RPMI7951 (cell line): ENCODE measurements around the gene ULK4. TPM values are rescaled to one million over a fixed set of nuclear protein-coding genes. Genes with fewer than 3 reads are reported as not detected.
"Not testable (repeated sequence)": the region's sequence is repeated elsewhere in the genome, so short reads cannot be mapped to it uniquely, and the experiment has no call there.

Experiments
- DNase-seq: peaks from one replicate; pipeline ENCODE4 v3.0.0-alpha.2; 2012; ENCODE audit warnings: low read depth
- total RNA-seq: library from RNA; depleted of rRNA; stranded (reverse); fragments of >200 nt; shearing (Covaris generic); gene quantifications from 2 replicates; pipeline ENCODE4 v1.2.3, GENCODE V29; 2014

Gene ULK4
- total RNA-seq, 1 experiment from 2014 or later: 9.0 TPM

- peak; percentile 82 for DNase-seq
These were observed 644.2 kb downstream of the ULK4 start for GRCh38 chr3:41317718-41318117.

GRCh38 chr3:41317298-41317697 lies 644.6 kb downstream of the ULK4 start:
- DNase-seq: no peak

DNA sequence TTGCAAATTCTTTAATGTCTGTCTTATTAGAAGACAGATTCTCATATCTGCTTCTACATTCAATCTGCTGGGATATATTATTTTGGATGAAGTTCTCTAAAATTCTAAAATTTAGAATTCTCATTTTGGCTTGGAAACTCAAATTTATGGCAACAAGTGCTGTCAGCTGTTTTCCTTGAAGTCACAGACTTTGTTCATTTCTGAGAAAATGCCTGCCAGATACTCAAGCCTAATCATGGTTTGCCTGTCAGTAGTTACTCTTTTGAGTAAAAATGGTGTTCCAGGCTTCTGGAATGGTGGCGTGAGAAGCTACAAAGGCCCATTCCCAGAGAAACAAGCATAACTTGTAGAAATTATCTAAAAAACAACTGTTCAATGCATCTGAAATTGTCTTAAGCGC lies 646.8 kb downstream of the ULK4 start:
- no peak for DNase-seq

DNA sequence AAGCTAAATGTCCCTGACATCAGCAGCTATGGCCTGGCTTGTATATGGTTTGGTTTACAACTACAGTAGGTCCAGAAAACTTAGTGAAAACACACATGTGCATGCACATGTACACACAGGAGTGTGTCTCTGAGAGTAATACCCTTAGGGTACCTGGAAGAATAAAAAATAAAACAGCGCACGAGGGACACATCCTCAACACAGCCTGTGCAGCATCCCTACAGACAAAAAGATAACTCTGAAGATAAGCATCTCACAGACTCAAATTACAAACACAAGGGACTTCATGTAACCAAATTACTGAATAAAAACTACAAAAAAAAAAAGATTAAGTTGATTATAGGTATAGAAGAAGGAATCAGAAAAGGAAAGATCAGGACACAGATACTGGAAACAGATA lies 653.8 kb downstream of the ULK4 start:
- DNase-seq: no peak

DNA sequence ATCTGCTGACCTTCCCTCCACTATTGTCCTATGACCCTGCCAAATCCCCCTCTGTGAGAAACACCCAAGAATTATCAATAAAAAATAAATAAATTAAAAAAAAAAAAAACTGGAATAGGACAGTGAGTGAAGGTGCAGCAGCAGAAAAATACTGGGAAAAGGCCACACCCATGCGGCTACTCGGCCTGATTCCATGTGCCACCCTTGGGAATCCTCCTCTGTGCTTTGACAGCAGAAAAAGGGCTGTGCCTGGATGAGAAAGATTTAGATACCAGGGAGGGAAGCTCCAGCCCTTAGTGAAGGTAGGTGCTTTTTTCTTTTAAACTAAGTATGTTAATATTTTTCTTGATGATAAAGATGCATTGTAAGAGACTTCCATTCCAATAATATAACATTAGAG lies 654.8 kb downstream of the ULK4 start:
- no peak for DNase-seq

- DNase-seq: peak; percentile 20
These were observed 657.3 kb downstream of the ULK4 start for GRCh38 chr3:41304593-41304992.

GRCh38 chr3:41302295-41302694 lies 659.6 kb downstream of the ULK4 start:
- no peak for DNase-seq

DNA sequence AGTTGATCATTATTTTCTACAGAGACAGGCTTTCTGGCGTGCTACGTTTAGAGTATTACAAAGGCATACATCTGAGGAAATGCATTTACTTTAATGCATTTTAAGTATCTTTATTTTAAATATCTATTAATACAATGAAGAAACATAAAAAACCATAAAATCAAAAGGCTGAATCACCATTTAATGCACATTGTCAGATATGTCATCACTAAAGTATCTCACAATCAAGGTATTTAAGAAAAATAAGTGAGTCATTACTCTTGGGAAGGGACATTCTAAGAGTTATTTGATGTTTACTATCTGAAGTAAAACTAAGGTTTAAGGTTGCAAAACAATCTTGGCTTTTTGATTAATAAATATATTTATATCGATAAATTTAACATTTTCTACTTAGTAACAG lies 660.4 kb downstream of the ULK4 start:
- DNase-seq: no peak

- no peak for DNase-seq
These were observed 662.9 kb downstream of the ULK4 start for GRCh38 chr3:41299036-41299435.

- no peak for DNase-seq
These were observed 664.2 kb downstream of the ULK4 start for GRCh38 chr3:41297750-41298149.

DNA sequence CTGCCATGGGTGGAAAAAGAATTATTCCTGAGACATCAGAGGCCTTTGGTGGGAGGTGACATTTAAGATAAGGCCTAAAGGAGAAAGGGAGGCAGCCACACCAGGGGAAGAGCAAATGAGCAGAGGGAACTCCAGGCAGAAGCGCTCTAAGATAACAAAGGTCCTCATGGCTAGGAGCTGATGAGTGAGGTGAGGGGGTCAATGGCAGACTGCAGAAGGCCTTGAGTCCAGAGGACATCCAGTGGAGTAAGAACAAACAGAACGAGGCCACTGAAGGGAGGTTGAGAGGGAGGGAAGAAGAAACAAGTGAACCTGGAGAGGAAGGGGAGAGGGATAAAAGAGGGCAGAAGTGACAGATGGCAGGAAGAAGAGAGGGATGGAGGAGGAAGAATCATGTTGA lies 665.3 kb downstream of the ULK4 start:
- no peak for DNase-seq

- DNase-seq: no peak
These were observed 666.2 kb downstream of the ULK4 start for GRCh38 chr3:41295740-41296139.

GRCh38 chr3:41293169-41293681 lies 668.7 kb downstream of the ULK4 start:
- no peak for DNase-seq

GRCh38 chr3:41290736-41291135 lies 671.2 kb downstream of the ULK4 start:
- no peak for DNase-seq

DNA sequence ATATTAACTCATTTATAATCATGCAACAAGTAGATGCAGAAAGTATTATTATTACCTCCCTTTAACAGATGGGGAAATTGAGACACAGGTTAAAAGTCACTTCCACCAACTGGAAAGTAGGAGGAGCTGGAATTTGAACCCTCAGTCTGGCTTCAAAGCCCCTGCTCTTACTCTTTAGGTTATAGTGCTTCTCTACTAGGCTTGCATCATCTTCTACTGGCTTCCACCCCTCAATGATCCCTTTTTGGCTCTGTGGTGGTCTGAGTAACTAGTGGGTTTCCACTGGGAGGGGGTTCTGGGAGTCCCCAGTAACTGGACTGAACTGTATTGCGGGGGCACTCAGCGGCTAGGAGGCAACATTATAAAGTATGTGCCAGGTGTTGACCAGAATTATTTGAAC lies 671.6 kb downstream of the ULK4 start:
- no peak for DNase-seq

DNA sequence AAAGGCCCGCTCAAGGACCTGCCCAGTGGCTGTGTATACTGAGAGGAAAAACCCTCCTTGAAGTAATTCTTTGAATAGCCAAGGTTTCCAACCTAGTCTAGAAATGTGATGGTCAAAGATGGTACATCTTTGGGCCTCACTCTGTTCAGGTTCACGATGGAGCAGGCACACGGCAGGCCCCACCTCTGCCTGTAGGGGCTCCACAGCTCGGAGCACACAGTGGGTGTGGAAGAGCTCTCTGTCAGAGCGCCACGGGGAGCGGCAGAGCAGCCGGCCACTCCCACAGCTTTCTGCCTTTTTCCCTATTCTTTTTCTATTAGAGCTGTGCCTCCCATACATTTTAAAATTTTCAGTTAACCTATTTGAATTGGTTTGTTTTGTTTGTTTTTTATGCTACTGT lies 673.1 kb downstream of the ULK4 start:
- DNase-seq: no peak

DNA sequence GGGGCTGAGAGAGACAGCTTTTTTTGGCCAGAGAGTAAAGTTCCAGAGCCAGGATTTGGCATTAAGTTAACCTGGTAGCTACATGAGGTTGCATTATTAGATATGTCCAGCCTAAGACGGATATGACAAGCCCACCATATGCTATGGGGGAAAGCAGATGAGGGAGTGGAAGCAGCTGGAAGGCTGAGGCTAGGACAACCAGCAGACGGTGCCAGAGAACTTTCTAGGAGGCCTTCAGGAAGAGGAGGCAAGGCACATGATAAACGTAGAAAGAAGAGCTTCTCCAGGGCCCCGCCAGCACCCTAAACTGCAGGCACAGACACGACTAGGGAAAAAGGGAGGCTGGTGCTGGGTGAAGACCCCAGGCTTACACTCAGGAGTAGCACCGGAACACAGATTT lies 675.6 kb downstream of the ULK4 start:
- no peak for DNase-seq

- not testable (repeated sequence) for DNase-seq
These were observed 677.0 kb downstream of the ULK4 start for GRCh38 chr3:41284934-41285333.

GRCh38 chr3:41277790-41278465 lies 684.0 kb downstream of the ULK4 start:
- DNase-seq: no peak

GRCh38 chr3:41276191-41276590 lies 685.7 kb downstream of the ULK4 start:
- DNase-seq: no peak

DNA sequence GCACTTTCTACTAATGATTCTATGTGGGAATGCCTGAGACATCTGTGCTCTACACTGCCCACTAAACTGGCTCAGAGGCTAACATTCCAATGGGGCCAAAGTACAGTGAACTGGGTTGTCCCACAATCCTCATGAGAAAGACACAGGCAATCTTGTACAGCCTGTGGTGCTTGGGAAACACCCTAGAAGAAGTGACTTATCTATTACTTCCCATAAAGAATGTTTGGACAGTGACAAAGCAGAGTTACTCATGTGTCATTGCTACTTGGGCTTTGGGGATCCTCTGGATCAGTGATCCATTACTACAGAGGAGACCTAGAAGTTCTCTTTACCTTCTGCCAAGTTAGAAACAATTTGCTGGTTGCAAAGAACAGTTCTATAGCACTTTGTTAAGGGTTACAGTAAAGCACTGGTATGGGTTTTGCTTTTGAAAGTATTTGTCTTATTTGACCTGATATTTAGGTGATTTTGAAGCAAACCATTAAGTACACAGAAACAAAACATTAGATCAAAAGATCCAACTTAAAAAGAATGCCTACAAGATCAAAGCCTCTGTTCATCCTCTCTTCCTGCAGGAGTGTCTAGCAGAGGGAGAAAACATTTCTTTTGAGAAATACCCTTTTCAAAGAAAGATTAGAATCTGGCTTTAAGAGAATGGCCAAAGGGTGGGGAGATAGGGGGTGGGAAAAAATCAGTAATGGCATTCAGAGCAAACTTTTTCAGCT lies 686.8 kb downstream of the ULK4 start:
- DNase-seq: peak; percentile 68

DNA sequence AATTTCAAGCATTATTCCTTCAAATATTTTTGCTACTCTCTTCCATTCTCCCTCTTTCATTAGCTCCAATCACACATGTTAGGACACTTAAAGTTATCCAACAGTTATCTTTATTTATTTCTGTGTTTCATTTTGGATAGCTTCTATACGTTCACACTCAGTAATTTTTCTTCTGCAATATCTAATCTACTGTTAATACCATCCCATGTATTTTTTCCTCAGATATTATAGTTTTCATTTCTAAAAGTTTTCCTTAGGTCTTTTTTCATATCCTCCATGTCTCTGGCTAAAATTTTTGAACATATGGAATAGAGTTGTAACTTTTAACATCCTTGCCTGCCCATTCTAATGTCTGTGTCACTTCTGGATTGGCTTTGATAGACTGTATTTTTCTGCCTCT lies 689.2 kb downstream of the ULK4 start:
- DNase-seq: no peak

GRCh38 chr3:41267975-41268640 lies 693.8 kb downstream of the ULK4 start:
- peak; percentile 98 for DNase-seq
